Mesendoderm (in vitro differentiated cells): ENCODE results near the gene ST6GALNAC4.

Experiments used
- DNase-seq: peaks from one replicate; pipeline ENCODE4 v3.0.0; 2013
- H2AK5ac ChIP-seq: 2 replicates; pipeline ENCODE4 v1.6.1; 2013; ENCODE audit warnings: low read length, inconsistent platforms
- H2BK120ac ChIP-seq: 2 replicates; pipeline ENCODE4 v1.6.1; 2013; ENCODE audit warnings: low read depth, mild to moderate bottlenecking, low read length, moderate library complexity, mixed read lengths
- H2BK15ac ChIP-seq: replicated peaks from 2 replicates; pipeline ENCODE4 v1.6.1; 2013; ENCODE audit warnings: low read depth, mild to moderate bottlenecking, moderate library complexity
- H2BK5ac ChIP-seq: 2 replicates; pipeline ENCODE4 v1.6.1; 2013; ENCODE audit warnings: low read length, inconsistent platforms
- H3K18ac ChIP-seq: 2 replicates; pipeline ENCODE4 v1.6.1; 2013; ENCODE audit warnings: mild to moderate bottlenecking, low read length, mixed read lengths
- H3K23ac ChIP-seq: one replicate; pipeline ENCODE4 v1.6.1; 2013; ENCODE audit warnings: low read length
- H3K27ac ChIP-seq: 2 replicates; pipeline ENCODE4 v1.5.1; 2013; ENCODE audit warnings: low read depth, mild to moderate bottlenecking, inconsistent platforms, low read length, moderate library complexity
- H3K27me3 ChIP-seq: 2 replicates; pipeline ENCODE4 v1.6.1; 2013; ENCODE audit warnings: low read length, control low read depth, mild to moderate bottlenecking, inconsistent platforms; ENCODE audit not compliant: insufficient read depth, poor library complexity
- H3K36me3 ChIP-seq: 2 replicates; pipeline ENCODE4 v1.6.1; 2013; ENCODE audit warnings: low read length, inconsistent platforms; ENCODE audit not compliant: control insufficient read depth, insufficient read depth
- H3K4ac ChIP-seq: one replicate; pipeline ENCODE4 v1.6.1; 2013; ENCODE audit warnings: low read depth, mild to moderate bottlenecking, low read length, moderate library complexity
- H3K4me1 ChIP-seq: 2 replicates; pipeline ENCODE4 v1.6.1; 2013; ENCODE audit warnings: low read depth, low read length, inconsistent platforms; ENCODE audit not compliant: control insufficient read depth
- H3K4me2 ChIP-seq: 2 replicates; pipeline ENCODE4 v1.6.1; 2013; ENCODE audit warnings: low read length
- H3K4me3 ChIP-seq: 2 replicates; pipeline ENCODE4 v1.5.1; 2013; ENCODE audit warnings: mild to moderate bottlenecking, low read length
- H3K56ac ChIP-seq: one replicate; pipeline ENCODE4 v1.6.1; 2013; ENCODE audit warnings: low read length
- H3K79me1 ChIP-seq: 2 replicates; pipeline ENCODE4 v1.6.1; 2013; ENCODE audit warnings: low read length, inconsistent platforms
- H3K79me2 ChIP-seq: 2 replicates; pipeline ENCODE4 v1.6.1; 2013; ENCODE audit warnings: mild to moderate bottlenecking, low read length; ENCODE audit not compliant: control insufficient read depth, insufficient read depth
- H3K9ac ChIP-seq: 2 replicates; pipeline ENCODE4 v1.6.1; 2013; ENCODE audit warnings: low read length, inconsistent platforms
- H4K5ac ChIP-seq: one replicate; pipeline ENCODE4 v1.6.1; 2013; ENCODE audit warnings: low read length
- H4K8ac ChIP-seq: one replicate; pipeline ENCODE4 v1.6.1; 2013; ENCODE audit warnings: low read depth, mild to moderate bottlenecking, control low read depth, low read length, moderate library complexity
- WGBS: extraction: QIAGEN DNeasy Blood & Tissue Kit; methylation state at CpG from one replicate; pipeline ENCODE4 v1.1.7; 2013; ENCODE audit warnings: low lambda C conversion rate, missing lambda C conversion rate; ENCODE audit not compliant: insufficient coverage; ENCODE audit errors: extremely low coverage; 5-methylcytosine and 5-hydroxymethylcytosine counted together

The ST6GALNAC4 gene

DNA sequence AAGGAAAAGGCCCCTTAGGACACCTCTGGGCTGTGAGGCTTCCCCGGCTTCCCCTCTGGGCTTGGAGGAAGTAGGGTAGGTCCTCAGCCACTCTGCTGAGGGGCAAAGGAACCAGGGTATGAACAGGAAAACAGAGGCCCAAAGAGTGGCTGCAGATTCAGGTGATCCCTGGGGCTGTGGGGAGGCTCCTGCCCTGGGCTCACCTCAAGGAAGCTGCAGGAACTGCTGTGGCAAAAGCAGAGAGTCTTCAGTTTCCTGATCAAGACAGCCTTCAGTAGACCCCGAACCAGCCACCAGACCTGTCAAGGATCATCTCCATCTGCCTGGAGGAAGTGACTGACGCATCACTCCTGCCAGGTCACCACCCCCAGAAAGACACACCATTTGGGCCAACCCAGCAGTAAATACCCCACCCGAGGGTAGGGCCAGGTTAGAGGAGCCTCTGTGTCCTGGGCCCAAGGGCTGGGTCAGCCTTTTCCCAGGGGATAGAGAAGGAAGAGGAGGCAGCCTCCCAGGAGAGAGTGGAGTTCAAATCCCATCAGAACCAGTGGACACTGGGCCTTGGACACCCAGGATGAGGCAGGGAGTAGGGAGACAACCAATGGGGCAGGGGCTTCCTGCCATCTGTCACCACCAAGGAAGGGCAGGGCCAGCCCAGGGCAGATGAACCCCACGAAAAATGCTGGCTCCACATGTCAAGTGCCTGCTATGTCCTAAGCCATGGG lies 11.7 kb downstream of the ST6GALNAC4 start:
- Histone ChIP-seq H2BK120ac (no peak overlapping the region), H3K4me2 (no peak overlapping the region), H3K18ac (peak overlapping the region; percentile 2), H3K36me3 (no peaks in the 10 kb centered on the region), H3K23ac (no peak overlapping the region), H2BK15ac (no peak overlapping the region), H3K4me3 (no peak overlapping the region), H3K4me1 (peaks cover 6% of the 10 kb centered on the region), H3K27me3 (no peaks in the 10 kb centered on the region), H2BK5ac (no peak overlapping the region), H3K79me1 (no peaks in the 10 kb centered on the region), H2AK5ac (no peak overlapping the region), H4K8ac (no peak overlapping the region), H3K4ac (no peak overlapping the region), H4K5ac (no peak overlapping the region), H3K27ac (peak overlapping the region; percentile 2), H3K56ac (peak overlapping the region; percentile 70), H3K9ac (peak overlapping the region; percentile 32), H3K79me2 (no peaks in the 10 kb centered on the region)
- no peak for DNase-seq
- no CpG with 5 or more reads among the region's 5 CpGs for WGBS

DNA sequence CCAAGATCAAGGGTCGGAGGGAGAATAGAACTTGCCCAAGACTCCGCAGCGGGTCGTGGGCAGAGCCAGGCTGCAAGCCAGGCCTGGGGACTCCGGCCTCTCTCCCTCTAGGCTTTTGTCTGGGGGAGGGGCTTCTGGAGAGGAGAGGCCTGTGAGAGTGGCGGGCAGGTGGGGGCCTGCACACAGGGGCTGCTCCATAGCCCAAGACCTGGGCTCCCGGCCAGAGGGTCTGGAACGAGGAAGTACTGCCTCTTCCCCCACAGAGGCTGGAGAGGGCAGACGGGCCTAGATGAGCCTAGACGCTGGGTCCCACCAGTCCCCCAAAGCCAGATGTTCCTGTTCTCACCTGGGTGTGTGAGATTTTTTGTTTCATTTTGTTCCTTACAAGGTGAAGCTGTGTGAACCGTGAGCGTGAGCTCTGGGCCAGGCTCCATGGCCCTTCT lies 12.3 kb downstream of the ST6GALNAC4 start:
- H2BK5ac ChIP-seq, result no peak overlapping the region
- no peak overlapping the region for H2BK15ac ChIP-seq
- H3K56ac ChIP-seq, result peak overlapping the region; percentile 70
- H3K36me3 ChIP-seq, result no peaks in the 10 kb centered on the region
- H3K18ac ChIP-seq, result peak overlapping the region; percentile 2
- no peak overlapping the region for H4K8ac ChIP-seq
- H3K27ac ChIP-seq, result peak overlapping the region; percentile 2
- H3K4me2 ChIP-seq, result no peak overlapping the region
- H3K9ac ChIP-seq, result peak overlapping the region; percentile 32
- no peak overlapping the region for H4K5ac ChIP-seq
- no peaks in the 10 kb centered on the region for H3K27me3 ChIP-seq
- no peaks in the 10 kb centered on the region for H3K79me1 ChIP-seq
- no peaks in the 10 kb centered on the region for H3K79me2 ChIP-seq
- no peak overlapping the region for H2BK120ac ChIP-seq
- DNase-seq, result peak; percentile 43
- H3K4me1 ChIP-seq, result peaks cover 6% of the 10 kb centered on the region
- WGBS, result no CpG with 5 or more reads among the region's 12 CpGs
- H3K23ac ChIP-seq, result no peak overlapping the region
- H3K4me3 ChIP-seq, result no peak overlapping the region
- H2AK5ac ChIP-seq, result no peak overlapping the region
- H3K4ac ChIP-seq, result no peak overlapping the region

DNA sequence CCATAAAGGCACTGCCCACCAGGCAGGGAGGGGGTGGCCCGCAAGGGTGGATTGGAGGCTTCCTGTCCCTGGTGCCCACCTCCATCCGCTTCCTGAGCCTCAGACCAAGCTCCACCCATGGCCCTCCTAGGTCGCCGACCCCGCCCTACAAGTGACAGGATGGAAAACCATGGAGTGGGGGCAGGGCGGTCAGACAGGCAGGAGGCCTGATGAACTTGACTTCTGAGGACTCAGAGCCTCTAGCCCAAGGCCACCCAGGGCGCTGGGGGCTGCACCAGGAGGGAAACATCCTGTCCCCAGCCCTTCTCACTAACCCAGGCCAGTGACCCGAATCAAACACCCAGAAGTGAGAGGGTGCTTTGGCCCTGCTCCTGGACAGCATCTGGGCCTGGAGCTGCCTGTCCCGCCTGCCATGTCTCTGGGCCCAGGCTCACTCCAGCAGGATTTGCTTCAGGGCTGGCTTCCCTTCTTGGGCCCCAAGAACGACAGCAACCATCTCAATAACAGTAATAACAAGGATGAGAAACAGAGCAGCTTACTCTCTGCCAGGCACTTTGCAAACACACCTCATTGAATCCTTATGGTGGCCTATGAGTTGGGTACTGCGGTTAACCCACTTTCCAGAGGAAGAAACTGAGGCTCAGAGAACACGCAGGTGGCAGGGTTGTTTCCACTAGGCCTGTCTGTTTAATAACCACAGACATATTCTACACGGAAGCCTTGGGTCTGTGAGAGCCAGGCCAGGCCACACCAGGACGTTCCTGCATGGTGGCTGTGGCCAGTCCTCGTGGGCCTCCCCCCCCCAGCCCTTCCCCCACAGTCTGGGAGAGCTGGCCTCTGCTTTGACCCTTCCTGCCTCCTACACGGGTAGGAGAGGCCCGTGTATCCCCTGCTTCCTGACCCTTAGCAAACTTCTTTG lies 13.0 kb downstream of the ST6GALNAC4 start:
- no peak overlapping the region for H3K4me2 ChIP-seq
- no peak overlapping the region for H4K8ac ChIP-seq
- H3K18ac ChIP-seq, result no peak overlapping the region
- no peak overlapping the region for H2BK120ac ChIP-seq
- no peak overlapping the region for H4K5ac ChIP-seq
- no peaks in the 10 kb centered on the region for H3K27me3 ChIP-seq
- no peaks in the 10 kb centered on the region for H3K79me1 ChIP-seq
- H3K4ac ChIP-seq, result no peak overlapping the region
- H2AK5ac ChIP-seq, result peak overlapping the region; percentile 61
- peak; percentile 90 for DNase-seq
- H3K4me1 ChIP-seq, result peaks cover 6% of the 10 kb centered on the region
- WGBS, result no CpG with 5 or more reads among the region's 17 CpGs
- no peak overlapping the region for H3K4me3 ChIP-seq
- no peak overlapping the region for H3K23ac ChIP-seq
- H3K79me2 ChIP-seq, result no peaks in the 10 kb centered on the region
- no peak overlapping the region for H2BK15ac ChIP-seq
- peak overlapping the region; percentile 50 for H3K9ac ChIP-seq
- H3K27ac ChIP-seq, result peak overlapping the region; percentile 6
- H2BK5ac ChIP-seq, result peak overlapping the region; percentile 47
- no peaks in the 10 kb centered on the region for H3K36me3 ChIP-seq
- peak overlapping the region; percentile 70 for H3K56ac ChIP-seq

DNA sequence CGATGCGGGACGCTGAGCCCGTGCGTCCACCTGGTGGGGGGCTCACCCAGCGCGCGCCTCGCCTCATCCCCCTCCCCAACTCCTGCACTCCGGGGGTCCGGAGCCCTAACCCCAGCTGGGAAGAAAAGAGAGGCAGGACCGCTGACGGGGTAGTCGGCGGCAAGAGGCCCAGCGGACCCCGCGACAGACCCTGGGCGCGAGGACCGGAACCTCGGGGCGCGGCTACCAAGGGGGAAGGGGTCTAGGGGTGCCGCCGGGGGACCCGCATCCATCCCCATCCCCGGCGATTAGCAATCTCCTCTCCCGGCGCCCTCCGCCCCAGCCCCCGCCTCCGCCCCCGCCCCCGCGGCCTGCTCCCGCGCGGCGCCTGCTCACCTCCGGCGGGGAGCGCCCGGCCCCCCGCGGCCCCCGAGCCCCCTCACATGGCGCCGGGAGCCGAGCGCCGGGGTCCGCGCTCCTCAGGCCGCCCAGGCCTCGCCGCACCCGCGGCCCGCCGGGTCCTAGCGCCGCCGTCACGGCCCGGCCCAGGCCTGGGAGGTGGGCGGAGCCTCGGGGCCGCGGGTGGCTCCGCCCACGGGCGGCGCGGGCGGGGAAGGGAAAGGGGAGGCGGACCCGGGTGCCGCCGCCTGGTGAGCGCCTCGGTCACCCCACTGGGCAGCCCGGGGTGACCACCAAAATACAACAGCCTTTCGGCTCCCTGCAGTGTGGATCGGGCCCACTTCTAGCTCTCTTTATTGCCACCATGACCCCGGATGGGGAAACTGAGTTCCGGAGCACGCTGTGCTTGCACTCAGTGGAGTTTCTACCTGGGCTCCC lies 17.5 kb downstream of the ST6GALNAC4 start, which contains the start of gene ST6GALNAC6:
TSS of gene ST6GALNAC6 (minus strand) at position 476 of the 816 bp plus-strand sequence. CDS start 1,622 bp downstream, outside the sequence.
- no peak within 1 kb of the TSS for H2AK5ac ChIP-seq
- H3K23ac ChIP-seq, result no peak within 1 kb of the TSS
- H3K9ac ChIP-seq, result peak within 1 kb of the TSS; percentile 82
- no peak within 1 kb of the TSS for H2BK5ac ChIP-seq
- no CpG with 5 or more reads among the region's 89 CpGs for WGBS
- peak within 1 kb of the TSS; percentile 39 for H2BK120ac ChIP-seq
- no peak within 1 kb of the TSS for H2BK15ac ChIP-seq
- peak within 1 kb of the TSS; percentile 64 for H3K18ac ChIP-seq
- no peaks in the 10 kb centered on the region for H3K79me1 ChIP-seq
- H3K4ac ChIP-seq, result no peak within 1 kb of the TSS
- peak within 1 kb of the TSS; percentile 77 for H4K8ac ChIP-seq
- no peaks in the 10 kb centered on the region for H3K79me2 ChIP-seq
- H3K4me1 ChIP-seq, result peaks cover 6% of the 10 kb centered on the region
- H3K4me3 ChIP-seq, result peak within 1 kb of the TSS; percentile 71
- no peak within 1 kb of the TSS for H4K5ac ChIP-seq
- no peaks in the 10 kb centered on the region for H3K27me3 ChIP-seq
- no peaks in the 10 kb centered on the region for H3K36me3 ChIP-seq
- DNase-seq, result peak; percentile 68
- H3K56ac ChIP-seq, result peak within 1 kb of the TSS; percentile 81
- no peak within 1 kb of the TSS for H3K27ac ChIP-seq
- peak within 1 kb of the TSS; percentile 80 for H3K4me2 ChIP-seq

DNA sequence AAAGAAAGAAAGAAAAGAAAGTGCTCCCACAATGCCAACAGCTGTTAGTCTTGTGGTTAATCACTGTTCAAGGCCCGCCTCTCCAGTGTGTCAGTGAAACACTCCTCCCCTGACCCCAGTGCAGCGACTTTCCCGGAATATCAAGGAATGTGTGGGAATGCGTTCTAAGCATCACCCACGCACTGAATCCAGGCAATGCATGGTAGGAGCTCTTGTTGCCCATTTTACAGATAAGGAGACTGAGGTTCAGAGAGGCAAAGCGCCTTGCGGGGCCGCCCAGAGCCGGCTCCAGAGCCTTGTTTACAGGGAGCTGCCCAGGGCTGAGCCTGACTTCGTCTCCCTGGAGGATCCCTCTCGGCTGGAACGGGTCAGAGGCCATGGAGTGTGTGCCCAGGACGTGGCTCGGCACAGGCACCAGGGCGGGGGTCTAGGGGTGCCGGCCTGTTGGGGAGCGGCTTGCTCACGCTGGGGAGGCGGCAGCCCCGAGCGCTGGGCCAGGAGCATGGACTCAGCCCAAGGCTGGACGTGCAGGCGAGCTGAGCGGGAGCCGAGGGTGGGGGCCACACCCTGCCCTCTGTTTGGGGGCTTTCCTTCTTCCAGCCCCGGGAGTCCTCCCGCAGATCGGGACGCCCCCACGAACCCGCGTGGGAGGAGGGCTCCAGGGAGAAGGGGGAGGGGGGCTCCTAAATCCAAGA lies 18.3 kb downstream of the ST6GALNAC4 start:
- H2AK5ac ChIP-seq, result no peak overlapping the region
- no CpG with 5 or more reads among the region's 32 CpGs for WGBS

More for the DNA sequence above, 18.3 kb downstream of the ST6GALNAC4 start:
- H3K4me2 ChIP-seq, result peak overlapping the region; percentile 35
- no peak overlapping the region for H3K23ac ChIP-seq
- no peak overlapping the region for H4K5ac ChIP-seq
- no peak for DNase-seq
- H3K18ac ChIP-seq, result peak overlapping the region; percentile 64
- H4K8ac ChIP-seq, result peak overlapping the region; percentile 77
- H2BK5ac ChIP-seq, result no peak overlapping the region
- no peaks in the 10 kb centered on the region for H3K27me3 ChIP-seq
- no peak overlapping the region for H3K4ac ChIP-seq
- H2BK120ac ChIP-seq, result no peak overlapping the region
- H3K79me2 ChIP-seq, result no peaks in the 10 kb centered on the region
- H3K79me1 ChIP-seq, result no peaks in the 10 kb centered on the region
- no peaks in the 10 kb centered on the region for H3K36me3 ChIP-seq
- peak overlapping the region; percentile 80 for H3K56ac ChIP-seq
- H3K4me3 ChIP-seq, result peak overlapping the region; percentile 71
- H3K9ac ChIP-seq, result peak overlapping the region; percentile 82
- no peak overlapping the region for H3K27ac ChIP-seq
- no peaks in the 10 kb centered on the region for H3K4me1 ChIP-seq
- H2BK15ac ChIP-seq, result no peak overlapping the region
